IMR-90 (cell line): ENCODE measurements around the gene PLD1. TPM values are rescaled to one million over a fixed set of nuclear protein-coding genes. Genes with fewer than 3 reads are reported as not detected.

ENCODE experiments used
- ATAC-seq: fragments of 200-7000 bp; cut with Tn5 transposase; 2 replicates; pipeline ENCODE4 v1.9.1; 2020; ENCODE audit warnings: low read depth, mild to moderate bottlenecking, moderate library complexity
- BruUV-seq: library from RNA; stranded (reverse); fragments of 400-500 nt; replicated peaks from 2 replicates; lab custom pipeline; 2021; lab: Mats Ljungman, UMichigan
- CTCF ChIA-PET: fragments of 300-600 bp; formaldehyde crosslinking; extraction: SDS; loops from one replicate; lab custom pipeline; 2021; ENCODE audit warnings: antibody characterized with exemption; lab: Yijun Ruan, JAX
- POLR2A ChIA-PET: fragments of 300-600 bp; sonication (Branson Sonifier 250); formaldehyde crosslinking; loops from one replicate; lab custom pipeline; 2022; ENCODE audit warnings: antibody characterized with exemption; ENCODE audit not compliant: unreplicated experiment; lab: Charles Lee
- DNase-seq: peaks from one replicate; pipeline ENCODE4 v3.0.0; 2013
- H2AFZ ChIP-seq: replicated peaks from 2 replicates; pipeline ENCODE3; 2013; ENCODE audit warnings: low read length, mild to moderate bottlenecking; ENCODE audit not compliant: poor library complexity
- H2AK5ac ChIP-seq: 2 replicates; pipeline ENCODE4 v1.6.1; 2013; ENCODE audit warnings: low read depth, low read length, inconsistent platforms
- H2AK9ac ChIP-seq: replicated peaks from 2 replicates; pipeline ENCODE3; 2013; ENCODE audit warnings: mild to moderate bottlenecking, low read depth, low read length, moderate library complexity; ENCODE audit not compliant: poor library complexity
- H2BK120ac ChIP-seq: 2 replicates; pipeline ENCODE4 v1.6.1; 2013; ENCODE audit warnings: low read depth, low read length, inconsistent platforms
- H2BK15ac ChIP-seq: 3 replicates; pipeline ENCODE4 v1.6.1; 2013; ENCODE audit warnings: low read depth, low read length, inconsistent platforms
- H2BK20ac ChIP-seq: 2 replicates; pipeline ENCODE4 v1.6.1; 2013; ENCODE audit warnings: low read depth, mild to moderate bottlenecking, inconsistent platforms, low read length, moderate library complexity
- H2BK5ac ChIP-seq: 2 replicates; pipeline ENCODE4 v1.6.1; 2013; ENCODE audit warnings: mild to moderate bottlenecking, low read depth, low read length, inconsistent platforms; ENCODE audit not compliant: poor library complexity, severe bottlenecking
- H3K14ac ChIP-seq: replicated peaks from 2 replicates; pipeline ENCODE4 v1.6.1; 2013; ENCODE audit warnings: low read depth, low read length, inconsistent platforms
- H3K18ac ChIP-seq: 2 replicates; pipeline ENCODE4 v1.6.1; 2013; ENCODE audit warnings: low read depth, low read length, control low read depth
- H3K23ac ChIP-seq: 2 replicates; pipeline ENCODE4 v1.6.1; 2013; ENCODE audit warnings: low read depth, low read length, inconsistent platforms
- H3K27ac ChIP-seq: 2 replicates; pipeline ENCODE4 v1.5.1; 2013; ENCODE audit warnings: mild to moderate bottlenecking, control low read depth, low read length; ENCODE audit not compliant: insufficient read depth
- H3K27me3 ChIP-seq: 2 replicates; pipeline ENCODE4 v1.6.1; 2013; ENCODE audit warnings: low read length; ENCODE audit not compliant: control insufficient read depth, insufficient read depth
- H3K36me3 ChIP-seq: 2 replicates; pipeline ENCODE4 v1.6.1; 2013; ENCODE audit warnings: low read length, mixed read lengths; ENCODE audit not compliant: control insufficient read depth, insufficient read depth
- H3K4ac ChIP-seq: 2 replicates; pipeline ENCODE4 v1.6.1; 2013; ENCODE audit warnings: low read depth, low read length, inconsistent platforms
- H3K4me1 ChIP-seq: 2 replicates; pipeline ENCODE4 v1.6.1; 2013; ENCODE audit warnings: low read length, mixed read lengths; ENCODE audit not compliant: control insufficient read depth, insufficient read depth
- H3K4me2 ChIP-seq: 2 replicates; pipeline ENCODE4 v1.6.1; 2013; ENCODE audit warnings: low read depth, mild to moderate bottlenecking, control low read depth, low read length, moderate library complexity
- H3K4me3 ChIP-seq: 2 replicates; pipeline ENCODE4 v1.5.1; 2013; ENCODE audit warnings: low read depth, mild to moderate bottlenecking, control low read depth, low read length, moderate library complexity; ENCODE audit not compliant: insufficient read depth
- H3K56ac ChIP-seq: 2 replicates; pipeline ENCODE4 v1.6.1; 2013; ENCODE audit warnings: low read length, inconsistent platforms; ENCODE audit not compliant: insufficient read depth; ENCODE audit errors: extremely low read depth
- H3K79me1 ChIP-seq, 2 experiments: 2 replicates each; pipeline ENCODE4 v1.6.1; 2013; ENCODE audit warnings: low read length in 2 of 2, inconsistent platforms in 1 of 2, low read depth in 1 of 2
- H3K9ac ChIP-seq: 2 replicates; pipeline ENCODE4 v1.6.1; 2013; ENCODE audit warnings: low read depth, low read length, control low read depth
- H3K9me1 ChIP-seq: 2 replicates; pipeline ENCODE4 v1.6.1; 2013; ENCODE audit warnings: low read length, inconsistent platforms; ENCODE audit not compliant: insufficient read depth
- H3K9me3 ChIP-seq: 2 replicates; pipeline ENCODE4 v1.6.1; 2013; ENCODE audit warnings: low read length; ENCODE audit not compliant: control insufficient read depth, insufficient read depth
- H4K20me1 ChIP-seq: 2 replicates; pipeline ENCODE4 v1.6.1; 2013; ENCODE audit warnings: low read length, inconsistent platforms; ENCODE audit not compliant: insufficient read depth
- H4K5ac ChIP-seq: 2 replicates; pipeline ENCODE4 v1.6.1; 2013; ENCODE audit warnings: mild to moderate bottlenecking, low read depth, low read length, control low read depth
- H4K8ac ChIP-seq, 2 experiments: 2 replicates each; pipeline ENCODE4 v1.6.1; 2013; ENCODE audit warnings: low read depth in 2 of 2, low read length in 2 of 2, control low read depth in 1 of 2, inconsistent platforms in 1 of 2
- H4K91ac ChIP-seq: 2 replicates; pipeline ENCODE4 v1.6.1; 2013; ENCODE audit warnings: low read depth, low read length, inconsistent platforms; ENCODE audit not compliant: insufficient read depth
- CEBPB ChIP-seq: IDR thresholded peaks from 2 replicates; pipeline ENCODE4 v1.6.1; 2012; ENCODE audit warnings: low read depth, low read length, improper control_type of control experiment
- CTCF ChIP-seq: conservative IDR thresholded peaks from 2 replicates; pipeline ENCODE4 v1.5.1; 2012; ENCODE audit warnings: mild to moderate bottlenecking, low read depth, low read length, improper control_type of control experiment
- RAD21 ChIP-seq: IDR thresholded peaks from 2 replicates; pipeline ENCODE4 v1.6.1; 2012; ENCODE audit warnings: low read length, improper control_type of control experiment
- SMC3 ChIP-seq: fragments of 150-350 bp; IDR thresholded peaks from 2 replicates; pipeline ENCODE4 v1.6.1; 2016; ENCODE audit warnings: low read depth, mild to moderate bottlenecking, antibody characterized with exemption, low read length, moderate library complexity
- USF2 ChIP-seq: fragments of 150-350 bp; IDR thresholded peaks from 2 replicates; pipeline ENCODE4 v1.6.1; 2017; ENCODE audit warnings: mild to moderate bottlenecking, antibody characterized with exemption, low read length, low read depth
- WGBS, 2 experiments: methylation state at CpG; one replicate each; pipeline versions ENCODE4 v1.1.5 to v1.1.7; 2013; ENCODE audit warnings: missing lambda C conversion rate in 2 of 2; ENCODE audit not compliant: insufficient read length in 1 of 2; ENCODE audit errors: extremely low coverage in 2 of 2; 5-methylcytosine and 5-hydroxymethylcytosine counted together
- dilution Hi-C: fragments of 300-500 bp; cut with HindIII; formaldehyde crosslinking; loops from one replicate; pipeline ENCODE4 v1.14.3; 2018; ENCODE audit warnings: low sequenced_read_pairs; ENCODE audit not compliant: unreplicated experiment
- in situ Hi-C: fragments of 300-500 bp; cut with MboI; formaldehyde crosslinking; loops from 3 replicates; pipeline ENCODE4 v1.14.3; 2019; ENCODE audit warnings: low sequenced_read_pairs, inconsistent platforms, mixed read lengths
- intact Hi-C: fragments of 100-400 bp; cut with micrococcal nuclease; formaldehyde crosslinking; loops from 2 replicates; pipeline ENCODE4 v1.10.0; 2022
- polyA plus RNA-seq, 3 experiments: library from polyadenylated mRNA; depleted of rRNA; stranded (reverse); fragments of >200 nt; gene quantifications; 2 replicates each; pipeline ENCODE4 v1.2.3, GENCODE V29; 2012; ENCODE audit warnings: low replicate concordance in 1 of 3
- total RNA-seq: library from RNA; depleted of rRNA; stranded (reverse); fragments of >200 nt; gene quantifications from 2 replicates; pipeline ENCODE4 v1.2.3, GENCODE V29; 2012

PLD1 gene
- total and polyA plus RNA-seq, 2 of the 4 experiments (the other 2 are of a cell fraction): 3.3 to 9.7 TPM

- H3K4me1 ChIP-seq: peaks cover 5% of the 10 kb centered on the region; the same call in 1 of the 2 replicates
- in situ Hi-C loops: loop anchor here (5.0 to 25.0 kb wide), 2 partner anchors 125 to 810 kb away; no protein-coding TSS in a partner anchor
- ATAC-seq (peak; percentile 41), DNase-seq (peak; percentile 76)
- no peak overlapping the region for H2AK9ac ChIP-seq
- no peaks in the 10 kb centered on the region for H4K20me1 ChIP-seq
- peak; percentile 84 for TF ChIP-seq RAD21
- peak; percentile 81 for TF ChIP-seq SMC3
- no peak for TF ChIP-seq USF2
- no peak for TF ChIP-seq CEBPB
- TF ChIP-seq CTCF: peak; percentile 78
- 0% methylated on average over 1 of the region's 4 CpGs; no CpG with 5 or more reads in 1 of the 2 experiments for WGBS, 2 experiments
- no peaks in the 10 kb centered on the region for H3K9me1 ChIP-seq
- no peaks in the 10 kb centered on the region for H3K36me3 ChIP-seq
- 0 out of 2 replicates have a peak overlapping the region, but pooled peaks have one; percentile 50 for H3K4me2 ChIP-seq
- peak overlapping the region; percentile 26 for H2AFZ ChIP-seq
- dilution Hi-C loops: no loop called here
- H3K27ac ChIP-seq: no peak overlapping the region
- no peak overlapping the region for H4K8ac ChIP-seq
- H3K79me1 ChIP-seq: peaks cover 4 to 8% of the 10 kb centered on the region in 2 experiments; a peak in 3 of 4 replicates
- H3K4ac ChIP-seq: no peak overlapping the region; the same call in 1 of the 2 replicates
- intact Hi-C loops: loop anchor here (1.0 to 10.0 kb wide), 4 partner anchors 68 to 1018 kb away; no protein-coding TSS in a partner anchor
- H2BK120ac ChIP-seq: no peak overlapping the region
- CTCF ChIA-PET: interaction anchor here (0.5 to 2.8 kb wide), 21 partner anchors 10 to 1404 kb away, joined by 3 to 11 read pairs (median 4); no protein-coding TSS in a partner anchor
- H3K4me3 ChIP-seq: no peak overlapping the region
- H3K9ac ChIP-seq: no peak overlapping the region; the same call in 1 of the 2 replicates
- no peak overlapping the region for H3K18ac ChIP-seq
- no peak overlapping the region for H3K14ac ChIP-seq
- H4K91ac ChIP-seq: no peak overlapping the region
- no peak overlapping the region for H3K56ac ChIP-seq
- no TSS peak for BruUV-seq
- H2AK5ac ChIP-seq: no peak overlapping the region
- H3K23ac ChIP-seq: no peak overlapping the region
- H2BK15ac ChIP-seq: no peak overlapping the region
- no peak overlapping the region for H2BK20ac ChIP-seq
- H4K5ac ChIP-seq: no peak overlapping the region
- H2BK5ac ChIP-seq: no peak overlapping the region
- POLR2A ChIA-PET: no interaction called here
- no peaks in the 10 kb centered on the region for H3K27me3 ChIP-seq
- no peaks in the 10 kb centered on the region for H3K9me3 ChIP-seq
Observed at GRCh38 chr3:171772427-171773056, 37.7 kb downstream of the PLD1 start.
